Subcutaneous abdominal adipose tissue (tissue), 5 donors: Measurements from ENCODE around the gene SORCS2.

Experiments
- H3K27ac ChIP-seq: one replicate; pipeline ENCODE4 v1.7.0; 2013; ENCODE audit warnings: low read depth, mild to moderate bottlenecking, inconsistent platforms, low read length, moderate library complexity
- H3K27me3 ChIP-seq, 5 donors: one replicate each; pipeline ENCODE4 v1.7.0; 2013; ENCODE audit warnings: low read length in 5 of 5, inconsistent platforms in 1 of 5; ENCODE audit not compliant: control insufficient read depth in 5 of 5, insufficient read depth in 4 of 5
- H3K36me3 ChIP-seq, 5 donors: one replicate each; pipeline ENCODE4 v1.7.0; 2013; ENCODE audit warnings: low read length in 5 of 5; ENCODE audit not compliant: control insufficient read depth in 5 of 5, insufficient read depth in 5 of 5
- H3K4me1 ChIP-seq, 5 donors: one replicate each; pipeline ENCODE4 v1.7.0; 2013; ENCODE audit warnings: low read length in 5 of 5, mild to moderate bottlenecking in 3 of 5, moderate library complexity in 1 of 5; ENCODE audit not compliant: control insufficient read depth in 5 of 5, insufficient read depth in 5 of 5
- H3K4me3 ChIP-seq, 5 donors: one replicate each; pipeline ENCODE4 v1.7.0; 2013; ENCODE audit warnings: low read length in 5 of 5, low read depth in 1 of 5
- H3K9ac ChIP-seq, 5 donors: one replicate each; pipeline ENCODE4 v1.7.0; 2013; ENCODE audit warnings: low read length in 5 of 5, mild to moderate bottlenecking in 4 of 5, moderate library complexity in 3 of 5
- H3K9me3 ChIP-seq, 5 donors: one replicate each; pipeline ENCODE4 v1.7.0; 2013; ENCODE audit warnings: low read length in 5 of 5; ENCODE audit not compliant: control insufficient read depth in 5 of 5
- donor health status: healthy.
- donor health status: healthy.
- donor health status: healthy.
- donor health status: healthy.
- donor health status: healthy.

SORCS2 gene

GRCh38 chr4:7691061-7691460 lies 498.7 kb downstream of the SORCS2 start:
- Histone ChIP-seq H3K27me3 (peaks cover 0 to 9% (median 3%) of the 10 kb centered on the region in 5 donors), H3K9me3 (no peaks in the 10 kb centered on the region), H3K9ac (no peak overlapping the region), H3K4me3 (no peak overlapping the region), H3K36me3 (no peaks in the 10 kb centered on the region), H3K4me1 (no peaks in the 10 kb centered on the region), H3K27ac (no peak overlapping the region)

GRCh38 chr4:7691982-7692381 lies 499.6 kb downstream of the SORCS2 start:
- Histone ChIP-seq H3K27ac (no peak overlapping the region), H3K36me3 (no peaks in the 10 kb centered on the region), H3K4me1 (no peaks in the 10 kb centered on the region), H3K9me3 (no peaks in the 10 kb centered on the region), H3K4me3 (no peak overlapping the region), H3K27me3 (peaks cover 0 to 12% (median 6%) of the 10 kb centered on the region in 5 donors), H3K9ac (no peak overlapping the region)

- H3K9ac ChIP-seq = no peak overlapping the region
- peaks cover 0 to 2% (median 0%) of the 10 kb centered on the region in 5 donors for H3K4me1 ChIP-seq
- no peaks in the 10 kb centered on the region for H3K9me3 ChIP-seq
- no peak overlapping the region for H3K4me3 ChIP-seq
- no peak overlapping the region for H3K27ac ChIP-seq
- H3K36me3 ChIP-seq = no peaks in the 10 kb centered on the region
- peaks cover 5 to 14% (median 10%) of the 10 kb centered on the region in 5 donors for H3K27me3 ChIP-seq
Measured at GRCh38 chr4:7692451-7693236, 500.3 kb downstream of the SORCS2 start.

- H3K9ac ChIP-seq = no peak overlapping the region
- H3K36me3 ChIP-seq = no peaks in the 10 kb centered on the region
- peaks cover 8 to 18% (median 15%) of the 10 kb centered on the region in 5 donors for H3K27me3 ChIP-seq
- no peak overlapping the region for H3K4me3 ChIP-seq
- peaks cover 0 to 7% (median 0%) of the 10 kb centered on the region in 5 donors for H3K4me1 ChIP-seq
- no peaks in the 10 kb centered on the region for H3K9me3 ChIP-seq
- no peak overlapping the region for H3K27ac ChIP-seq
Measured at GRCh38 chr4:7693237-7693608, 500.9 kb downstream of the SORCS2 start.

GRCh38 chr4:7693711-7694110 lies 501.4 kb downstream of the SORCS2 start:
- Histone ChIP-seq H3K4me1 (peaks cover 0 to 7% (median 0%) of the 10 kb centered on the region in 5 donors), H3K27ac (no peak overlapping the region), H3K9me3 (no peaks in the 10 kb centered on the region), H3K27me3 (peaks cover 6 to 18% (median 17%) of the 10 kb centered on the region in 5 donors), H3K9ac (no peak overlapping the region), H3K4me3 (no peak overlapping the region), H3K36me3 (no peaks in the 10 kb centered on the region)

GRCh38 chr4:7694324-7694723 lies 502.0 kb downstream of the SORCS2 start:
- H3K4me3 ChIP-seq = no peak overlapping the region
- peaks cover 10 to 23% (median 20%) of the 10 kb centered on the region in 5 donors for H3K27me3 ChIP-seq
- H3K27ac ChIP-seq = no peak overlapping the region
- H3K9me3 ChIP-seq = no peaks in the 10 kb centered on the region
- H3K36me3 ChIP-seq = no peaks in the 10 kb centered on the region
- no peak overlapping the region for H3K9ac ChIP-seq
- peaks cover 0 to 10% (median 0%) of the 10 kb centered on the region in 5 donors for H3K4me1 ChIP-seq

GRCh38 chr4:7697343-7697742 lies 505.0 kb downstream of the SORCS2 start:
- Histone ChIP-seq H3K27ac (no peak overlapping the region), H3K4me3 (no peak overlapping the region), H3K9me3 (no peaks in the 10 kb centered on the region), H3K4me1 (peaks cover 0 to 11% (median 0%) of the 10 kb centered on the region in 5 donors), H3K9ac (no peak overlapping the region), H3K36me3 (no peaks in the 10 kb centered on the region), H3K27me3 (peaks cover 11 to 47% (median 26%) of the 10 kb centered on the region in 5 donors)

GRCh38 chr4:7697821-7698220 lies 505.5 kb downstream of the SORCS2 start:
- H3K9ac ChIP-seq = no peak overlapping the region
- peaks cover 11 to 44% (median 26%) of the 10 kb centered on the region in 5 donors for H3K27me3 ChIP-seq
- H3K9me3 ChIP-seq = no peaks in the 10 kb centered on the region
- H3K36me3 ChIP-seq = no peaks in the 10 kb centered on the region
- H3K4me1 ChIP-seq = peaks cover 0 to 11% (median 0%) of the 10 kb centered on the region in 5 donors
- H3K27ac ChIP-seq = no peak overlapping the region
- H3K4me3 ChIP-seq = no peak overlapping the region

- no peak overlapping the region for H3K27ac ChIP-seq
- H3K4me3 ChIP-seq = no peak overlapping the region
- H3K27me3 ChIP-seq = peaks cover 11 to 44% (median 26%) of the 10 kb centered on the region in 5 donors
Measured at GRCh38 chr4:7698584-7698983, 506.2 kb downstream of the SORCS2 start.

GRCh38 chr4:7699031-7699430 lies 506.7 kb downstream of the SORCS2 start:
- peaks cover 13 to 47% (median 29%) of the 10 kb centered on the region in 5 donors for H3K27me3 ChIP-seq
- H3K4me3 ChIP-seq = no peak overlapping the region
- no peaks in the 10 kb centered on the region for H3K9me3 ChIP-seq
- no peak overlapping the region for H3K9ac ChIP-seq
- peaks cover 0 to 11% (median 0%) of the 10 kb centered on the region in 5 donors for H3K4me1 ChIP-seq
- H3K36me3 ChIP-seq = no peaks in the 10 kb centered on the region
- no peak overlapping the region for H3K27ac ChIP-seq

More at GRCh38 chr4:7698584-7698983, 506.2 kb downstream of the SORCS2 start:
- Histone ChIP-seq H3K4me1 (peaks cover 0 to 11% (median 0%) of the 10 kb centered on the region in 5 donors), H3K9ac (no peak overlapping the region), H3K9me3 (no peaks in the 10 kb centered on the region), H3K36me3 (no peaks in the 10 kb centered on the region)
